ENCODE measurements around the gene MRI1. TPM values are rescaled to one million over a fixed set of nuclear protein-coding genes. Genes with fewer than 3 reads are reported as not detected.

Gene MRI1
- 18.7 to 25.4 TPM (median 20.2 TPM) in 3 replicates for total RNA-seq
- long read RNA-seq, partial matches to known transcripts = 1 of 11 reads
- long read RNA-seq, other reads (novel, unspliced or antisense) = 9 of 11 reads

- no peak for DNase-seq (ENCODE audit: low spot score)
- Mint-ChIP-seq H3K27me3 (ENCODE audit: low read depth) (no peaks in the 10 kb centered on the region), H3K9me3 (ENCODE audit: low read depth) (no peaks in the 10 kb centered on the region), H3K36me3 (ENCODE audit: low read depth) (peaks cover 10% of the 10 kb centered on the region), H3K4me1 (ENCODE audit: low read depth) (peaks cover 14% of the 10 kb centered on the region), H3K27ac (ENCODE audit: unreplicated experiment) (peak within 1 kb of the TSS; percentile 63), H3K4me3 (ENCODE audit: unreplicated experiment) (peak within 1 kb of the TSS; percentile 82)
- TF ChIP-seq, protein P1, sequence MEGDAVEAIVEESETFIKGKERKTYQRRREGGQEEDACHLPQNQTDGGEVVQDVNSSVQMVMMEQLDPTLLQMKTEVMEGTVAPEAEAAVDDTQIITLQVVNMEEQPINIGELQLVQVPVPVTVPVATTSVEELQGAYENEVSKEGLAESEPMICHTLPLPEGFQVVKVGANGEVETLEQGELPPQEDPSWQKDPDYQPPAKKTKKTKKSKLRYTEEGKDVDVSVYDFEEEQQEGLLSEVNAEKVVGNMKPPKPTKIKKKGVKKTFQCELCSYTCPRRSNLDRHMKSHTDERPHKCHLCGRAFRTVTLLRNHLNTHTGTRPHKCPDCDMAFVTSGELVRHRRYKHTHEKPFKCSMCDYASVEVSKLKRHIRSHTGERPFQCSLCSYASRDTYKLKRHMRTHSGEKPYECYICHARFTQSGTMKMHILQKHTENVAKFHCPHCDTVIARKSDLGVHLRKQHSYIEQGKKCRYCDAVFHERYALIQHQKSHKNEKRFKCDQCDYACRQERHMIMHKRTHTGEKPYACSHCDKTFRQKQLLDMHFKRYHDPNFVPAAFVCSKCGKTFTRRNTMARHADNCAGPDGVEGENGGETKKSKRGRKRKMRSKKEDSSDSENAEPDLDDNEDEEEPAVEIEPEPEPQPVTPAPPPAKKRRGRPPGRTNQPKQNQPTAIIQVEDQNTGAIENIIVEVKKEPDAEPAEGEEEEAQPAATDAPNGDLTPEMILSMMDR (IDR thresholded peaks at IDR 0.05) = no peak
Observed at GRCh38 chr19:13764101-13764807, at the start of gene MRI1. MRI1 (plus strand) TSS chr19:13764522; CDS start chr19:13764589, 67 bp downstream.

GRCh38 chr19:13717194-13717643, 47.1 kb upstream of the MRI1 start:
- Mint-ChIP-seq H3K4me1 (ENCODE audit: low read depth) (peaks cover 8% of the 10 kb centered on the region), H3K27me3 (ENCODE audit: low read depth) (no peaks in the 10 kb centered on the region), H3K36me3 (ENCODE audit: low read depth) (peaks cover 3% of the 10 kb centered on the region), H3K27ac (ENCODE audit: unreplicated experiment) (no peak overlapping the region), H3K9me3 (ENCODE audit: low read depth) (peaks cover 9% of the 10 kb centered on the region), H3K4me3 (ENCODE audit: unreplicated experiment) (no peak overlapping the region)
- DNase-seq (ENCODE audit: low spot score) = no peak
- TF ChIP-seq, protein P1 (IDR thresholded peaks at IDR 0.05) = no peak

DNA sequence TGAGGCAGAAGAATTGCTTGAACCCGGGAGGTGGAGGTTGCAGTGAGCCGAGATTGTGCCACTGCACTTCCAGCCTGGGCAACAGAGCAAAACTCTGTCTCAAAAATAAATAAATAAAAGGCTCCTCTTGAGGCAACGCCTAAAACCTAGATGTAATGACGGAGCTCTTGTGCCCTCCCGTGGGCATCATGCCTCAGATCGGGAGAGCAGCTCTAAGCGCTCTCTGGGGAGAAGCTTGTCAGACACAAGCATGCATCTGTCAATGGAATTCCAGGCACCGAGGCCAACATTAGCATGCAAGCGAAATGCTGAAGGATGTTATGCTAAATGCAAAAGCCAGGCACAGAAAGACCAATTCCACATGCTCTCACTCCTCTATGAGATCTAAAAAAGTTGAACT, 45.6 kb upstream of the MRI1 start:
- TF ChIP-seq, protein P1 (IDR thresholded peaks at IDR 0.05) = peak; percentile 82
- H3K27ac Mint-ChIP-seq (ENCODE audit: unreplicated experiment) = no peak overlapping the region
- no peak overlapping the region for H3K4me3 Mint-ChIP-seq (ENCODE audit: unreplicated experiment)
- no peaks in the 10 kb centered on the region for H3K27me3 Mint-ChIP-seq (ENCODE audit: low read depth)
- no peak for DNase-seq (ENCODE audit: low spot score)
- H3K9me3 Mint-ChIP-seq (ENCODE audit: low read depth) = peaks cover 9% of the 10 kb centered on the region
- peaks cover 3% of the 10 kb centered on the region for H3K36me3 Mint-ChIP-seq (ENCODE audit: low read depth)
- H3K4me1 Mint-ChIP-seq (ENCODE audit: low read depth) = peaks cover 8% of the 10 kb centered on the region

DNA sequence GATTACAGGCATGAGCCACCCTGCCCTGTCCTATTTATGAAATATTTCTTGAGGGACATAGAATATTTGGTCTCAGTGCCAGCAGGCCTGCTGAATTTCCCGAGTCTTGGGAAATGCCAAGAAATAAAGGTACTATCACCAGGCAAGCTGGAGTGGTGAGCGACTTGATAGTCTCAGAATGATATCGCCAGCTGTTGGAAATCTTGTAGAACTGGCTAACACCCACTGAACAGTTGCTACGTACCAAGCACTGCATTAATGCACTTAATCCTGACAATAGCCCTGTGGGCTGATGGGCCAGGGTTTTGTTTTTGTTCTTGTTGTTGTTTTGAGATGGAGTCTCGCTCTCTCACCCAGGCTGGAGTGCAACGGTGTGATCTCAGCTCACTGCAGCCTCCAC, 42.2 kb upstream of the MRI1 start:
- no peak overlapping the region for H3K27ac Mint-ChIP-seq (ENCODE audit: unreplicated experiment)
- H3K9me3 Mint-ChIP-seq (ENCODE audit: low read depth) = no peaks in the 10 kb centered on the region
- H3K36me3 Mint-ChIP-seq (ENCODE audit: low read depth) = no peaks in the 10 kb centered on the region
- H3K4me1 Mint-ChIP-seq (ENCODE audit: low read depth) = peaks cover 8% of the 10 kb centered on the region
- TF ChIP-seq, protein P1 (IDR thresholded peaks at IDR 0.05) = no peak
- H3K27me3 Mint-ChIP-seq (ENCODE audit: low read depth) = no peaks in the 10 kb centered on the region
- DNase-seq (ENCODE audit: low spot score) = no peak
- H3K4me3 Mint-ChIP-seq (ENCODE audit: unreplicated experiment) = no peak overlapping the region

DNA sequence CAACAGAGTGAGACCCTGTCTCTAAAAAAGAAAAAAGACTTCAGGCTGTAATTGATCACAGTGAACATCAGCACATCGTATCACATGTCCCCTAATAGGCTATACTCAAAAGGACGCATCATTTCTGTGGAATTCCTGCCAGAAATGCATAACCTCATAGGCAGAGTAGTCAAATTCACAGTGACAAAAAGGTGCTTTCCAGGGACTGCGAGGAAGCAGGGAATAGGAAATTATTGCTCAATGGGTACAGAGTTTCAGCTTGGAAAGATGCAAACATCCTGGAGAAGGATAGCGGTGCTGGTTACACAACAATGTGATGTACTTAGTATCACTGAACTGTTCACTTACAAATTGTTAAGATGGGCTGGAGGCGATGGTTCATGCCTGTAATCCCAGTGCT, 41.1 kb upstream of the MRI1 start:
- peaks cover 8% of the 10 kb centered on the region for H3K4me1 Mint-ChIP-seq (ENCODE audit: low read depth)
- H3K4me3 Mint-ChIP-seq (ENCODE audit: unreplicated experiment) = no peak overlapping the region
- H3K36me3 Mint-ChIP-seq (ENCODE audit: low read depth) = no peaks in the 10 kb centered on the region
- H3K27ac Mint-ChIP-seq (ENCODE audit: unreplicated experiment) = no peak overlapping the region
- DNase-seq (ENCODE audit: low spot score) = no peak
- no peaks in the 10 kb centered on the region for H3K27me3 Mint-ChIP-seq (ENCODE audit: low read depth)
- no peaks in the 10 kb centered on the region for H3K9me3 Mint-ChIP-seq (ENCODE audit: low read depth)
- TF ChIP-seq, protein P1 (IDR thresholded peaks at IDR 0.05) = no peak
